Measurements from ENCODE around the gene TNFRSF1A.
A peak's percentile ranks its signal among the peaks of the same experiment; 100 is the strongest.
"Not testable (repeated sequence)": the region's sequence is repeated elsewhere in the genome, so short reads cannot be mapped to it uniquely, and the experiment has no call there.

TNFRSF1A gene

GRCh38 chr12:6355491-6356373 lies 13.9 kb upstream of the TNFRSF1A start:
- DNase-seq (ENCODE audit: low read depth): no peak

GRCh38 chr12:6354495-6355393 lies 12.9 kb upstream of the TNFRSF1A start:
- no peak for DNase-seq (ENCODE audit: low read depth)

GRCh38 chr12:6352193-6353173 lies 10.6 kb upstream of the TNFRSF1A start:
- no peak for DNase-seq (ENCODE audit: low read depth)

GRCh38 chr12:6351622-6352021 lies 9.7 kb upstream of the TNFRSF1A start:
- no peak for DNase-seq (ENCODE audit: low read depth)

- DNase-seq (ENCODE audit: low read depth): peak; percentile 54
Measured at GRCh38 chr12:6347367-6348338, 5.8 kb upstream of the TNFRSF1A start.

GRCh38 chr12:6346942-6347341 lies 5.1 kb upstream of the TNFRSF1A start:
- DNase-seq (ENCODE audit: low read depth): no peak

GRCh38 chr12:6346235-6346832 lies 4.5 kb upstream of the TNFRSF1A start:
- DNase-seq (ENCODE audit: low read depth): no peak

GRCh38 chr12:6345319-6346091 lies 3.6 kb upstream of the TNFRSF1A start:
- DNase-seq (ENCODE audit: low read depth): peak; percentile 97

GRCh38 chr12:6344101-6344660 lies 2.3 kb upstream of the TNFRSF1A start:
- DNase-seq (ENCODE audit: low read depth): not testable (repeated sequence)

- no peak for DNase-seq (ENCODE audit: low read depth)
Measured at GRCh38 chr12:6343518-6343917, 1.6 kb upstream of the TNFRSF1A start.

GRCh38 chr12:6342140-6342889 lies 439 bp upstream of the TNFRSF1A start:
- DNase-seq (ENCODE audit: low read depth): no peak

GRCh38 chr12:6340745-6341416 lies 995 bp downstream of the TNFRSF1A start:
- no peak for DNase-seq (ENCODE audit: low read depth)

- peak; percentile 80 for DNase-seq (ENCODE audit: low read depth)
Measured at GRCh38 chr12:6340032-6340638, 1.7 kb downstream of the TNFRSF1A start.

GRCh38 chr12:6338955-6339354 lies 2.9 kb downstream of the TNFRSF1A start:
- peak; percentile 8 for DNase-seq (ENCODE audit: low read depth)

GRCh38 chr12:6338536-6338935 lies 3.3 kb downstream of the TNFRSF1A start:
- DNase-seq (ENCODE audit: low read depth): not testable (repeated sequence)

GRCh38 chr12:6337958-6338433 lies 3.9 kb downstream of the TNFRSF1A start:
- DNase-seq (ENCODE audit: low read depth): peak; percentile 52
